Measurements from ENCODE around the gene OR12D1.

DNA sequence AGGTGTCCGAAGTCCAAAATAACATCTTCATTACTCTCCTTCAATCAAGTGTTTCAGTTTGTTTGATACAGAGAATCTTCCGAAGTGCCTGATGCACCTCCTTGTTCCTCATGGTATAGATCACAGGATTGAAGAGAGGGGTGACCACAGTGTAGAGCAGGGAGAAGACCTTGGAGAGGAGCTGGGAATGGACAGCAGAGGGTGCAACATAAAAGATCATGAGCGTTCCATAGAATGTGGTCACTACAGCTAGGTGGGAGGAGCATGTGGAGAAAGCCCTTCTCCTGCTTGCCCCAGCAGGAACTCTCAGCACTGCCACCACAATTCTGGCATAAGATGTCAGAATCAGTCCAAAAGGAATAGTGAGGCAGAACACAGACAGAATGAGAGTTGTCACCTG, 11.9 kb downstream of the OR12D1 start:
- TF ChIP-seq ZNF274 (IDR thresholded peaks at IDR 0.05; ENCODE audit: low read depth, low read length) (no peak), SUZ12 (IDR thresholded peaks at IDR 0.05; ENCODE audit: extremely low read depth, insufficient read depth, insufficient read length) (no peak)
